Prostate gland (tissue), 2 donors: ENCODE data around the gene PPP2R5C. TPM values are rescaled to one million over a fixed set of nuclear protein-coding genes. Genes with fewer than 3 reads are reported as not detected.

ENCODE experiments used
- DNase-seq: peaks from one replicate; pipeline ENCODE4 v3.0.0-alpha.2; 2019; ENCODE audit warnings: low spot score
- H3K27ac ChIP-seq, 2 donors: fragments of 200-600 bp; sonication (generic); 2 replicates each; pipeline ENCODE4 v1.5.1; 2017 to 2019
- H3K27me3 ChIP-seq: fragments of 200-600 bp; sonication (generic); replicated peaks from 2 replicates; pipeline ENCODE4 v1.5.1; 2019; ENCODE audit not compliant: insufficient read depth
- H3K36me3 ChIP-seq, 2 donors: fragments of 200-600 bp; sonication (generic); 1 replicate in 1 of 2; 2 replicates in 1 of 2; pipeline versions ENCODE4 v1.5.1 to v1.8.1; 2017 to 2019
- H3K4me1 ChIP-seq: fragments of 200-600 bp; sonication (generic); replicated peaks from 2 replicates; pipeline ENCODE4 v1.5.1; 2019
- H3K4me3 ChIP-seq, 2 donors: fragments of 200-600 bp; sonication (generic); 2 replicates each; pipeline ENCODE4 v1.5.1; 2017 to 2019
- H3K9me3 ChIP-seq: fragments of 200-600 bp; sonication (generic); 2 replicates; pipeline ENCODE4 v1.5.1; 2017
- CTCF ChIP-seq, 4 experiments: fragments of 200-600 bp in 2 of 4; fragments of 450-650 bp in 2 of 4; sonication (generic) in 2 of 4; IDR thresholded peaks; 1 replicate in 3 of 4; 2 replicates in 1 of 4; pipeline ENCODE4 v1.5.1; 2016 to 2019; ENCODE audit warnings: antibody characterized with exemption in 4 of 4, mild to moderate bottlenecking in 2 of 4, moderate library complexity in 2 of 4
- POLR2A ChIP-seq: fragments of 450-650 bp; IDR thresholded peaks from one replicate; pipeline ENCODE4 v1.6.1; 2016; ENCODE audit warnings: antibody characterized with exemption, mild to moderate bottlenecking
- POLR2AphosphoS5 ChIP-seq: sonication (generic); formaldehyde crosslinking; IDR thresholded peaks from one replicate; pipeline ENCODE4 v1.6.1; 2017; ENCODE audit warnings: antibody characterized with exemption
- WGBS: methylation state at CpG from one replicate; pipeline ENCODE4 v1.1.5; 2018; 5-methylcytosine and 5-hydroxymethylcytosine counted together
- intact Hi-C: fragments of 100-400 bp; cut with DNase I; formaldehyde crosslinking; loops from one replicate; pipeline ENCODE4 v1.14.2; 2022
- total RNA-seq, 2 donors: library from RNA; depleted of rRNA; stranded (reverse); fragments of >200 nt; gene quantifications; one replicate each; pipeline ENCODE4 v1.1.0, GENCODE V29; 2016

Gene PPP2R5C
- total RNA-seq, 2 donors from 2014 or later = 67.8 to 96.2 TPM

GRCh38 chr14:101965770-101966722 lies 204.5 kb downstream of the PPP2R5C start:
- H3K36me3 ChIP-seq = no peaks in the 10 kb centered on the region
- no peaks in the 10 kb centered on the region for H3K4me1 ChIP-seq
- intact Hi-C loops = loop anchor here (10.0 kb wide), 1 partner anchor 349 kb away; the partner anchor contains the start of gene ZNF839
- peak overlapping the region; percentile 90 to 96 for H3K27ac ChIP-seq
- no peaks in the 10 kb centered on the region for H3K9me3 ChIP-seq
- TF ChIP-seq POLR2A = no peak
- no peak for TF ChIP-seq CTCF (IDR thresholded peaks at IDR 0.05)
- no peak for TF ChIP-seq POLR2AphosphoS5
- peak overlapping the region; percentile 95 to 97 for H3K4me3 ChIP-seq
- no peaks in the 10 kb centered on the region for H3K27me3 ChIP-seq
- no peak for DNase-seq
- 35% methylated on average over 5 of the region's 5 CpGs for WGBS

GRCh38 chr14:101966742-101967141 lies 205.2 kb downstream of the PPP2R5C start:
- 52% methylated on average over 2 of the region's 2 CpGs for WGBS
- Histone ChIP-seq H3K9me3 (no peaks in the 10 kb centered on the region), H3K27ac (no peak overlapping the region), H3K36me3 (no peaks in the 10 kb centered on the region), H3K27me3 (no peaks in the 10 kb centered on the region), H3K4me3 (no peak overlapping the region), H3K4me1 (no peaks in the 10 kb centered on the region)
- intact Hi-C loops = loop anchor here (10.0 kb wide), 1 partner anchor 348 kb away; the partner anchor contains the start of gene ZNF839
- no peak for DNase-seq
- TF ChIP-seq CTCF (IDR thresholded peaks at IDR 0.05) (no peak), POLR2AphosphoS5 (no peak), POLR2A (no peak)

- Histone ChIP-seq H3K9me3 (no peaks in the 10 kb centered on the region), H3K4me3 (no peak overlapping the region), H3K4me1 (no peaks in the 10 kb centered on the region), H3K27me3 (no peaks in the 10 kb centered on the region), H3K27ac (no peak overlapping the region), H3K36me3 (no peaks in the 10 kb centered on the region)
- 80% methylated on average over 4 of the region's 4 CpGs for WGBS
- TF ChIP-seq CTCF (IDR thresholded peaks at IDR 0.05) = no peak
- TF ChIP-seq POLR2A = no peak
- TF ChIP-seq POLR2AphosphoS5 = no peak
- DNase-seq = no peak
- intact Hi-C loops = loop anchor here (10.0 kb wide), 1 partner anchor 347 kb away; the partner anchor contains the start of gene ZNF839
Observed at GRCh38 chr14:101968186-101968585, 206.7 kb downstream of the PPP2R5C start.

GRCh38 chr14:101969481-101969880 lies 208.0 kb downstream of the PPP2R5C start:
- Histone ChIP-seq H3K9me3 (no peaks in the 10 kb centered on the region), H3K36me3 (no peaks in the 10 kb centered on the region), H3K27ac (no peak overlapping the region), H3K27me3 (no peaks in the 10 kb centered on the region), H3K4me1 (no peaks in the 10 kb centered on the region), H3K4me3 (no peak overlapping the region)
- 92% methylated on average over 9 of the region's 9 CpGs for WGBS
- TF ChIP-seq POLR2AphosphoS5 = no peak
- no peak for TF ChIP-seq CTCF (IDR thresholded peaks at IDR 0.05)
- no peak for TF ChIP-seq POLR2A
- DNase-seq = no peak
- intact Hi-C loops = loop anchor here (10.0 kb wide), 1 partner anchor 345 kb away; the partner anchor contains the start of gene ZNF839
